H1 (cell line): ENCODE measurements around the gene SMIM41. TPM values are rescaled to one million over a fixed set of nuclear protein-coding genes. Genes with fewer than 3 reads are reported as not detected.

ENCODE experiments used
- CREB1 ChIP-seq: IDR thresholded peaks from 2 replicates; pipeline ENCODE4 v1.6.1; 2012; ENCODE audit warnings: inconsistent platforms
- NRF1 ChIP-seq: IDR thresholded peaks from 2 replicates; pipeline ENCODE4 v1.6.1; 2011; ENCODE audit warnings: mild to moderate bottlenecking, low read depth, low read length, improper control_type of control experiment
- SRF ChIP-seq: IDR thresholded peaks from 2 replicates; pipeline ENCODE4 v1.6.1; 2011; ENCODE audit warnings: mild to moderate bottlenecking, low read depth, low read length, moderate library complexity
- USF2 ChIP-seq: IDR thresholded peaks from 2 replicates; pipeline ENCODE4 v1.6.1; 2011; ENCODE audit warnings: low read length, improper control_type of control experiment
- polyA plus RNA-seq, 7 experiments: library from polyadenylated mRNA; depleted of rRNA in 3 of 7; stranded (reverse) in 5 of 7; unstranded in 2 of 7; fragments of >200 nt in 5 of 7; fragments of 200-250 nt in 2 of 7; gene quantifications; 1 replicate in 5 of 7; 2 replicates in 1 of 7; 4 replicates in 1 of 7; pipeline versions ENCODE4 v1.2.1 to v1.2.3, GENCODE V29; 2011 to 2013; ENCODE audit warnings: missing spikeins in 2 of 7, mixed read lengths in 2 of 7
- total RNA-seq: library from RNA; stranded (reverse); fragmentation: NEBNext Ultra II Directional; extraction: Animal tissue kit (Norgen Biotek cat#: 25700); gene quantifications from 2 replicates; pipeline ENCODE4 v1.2.1, GENCODE V29; 2021

Gene SMIM41
- total and polyA plus RNA-seq, 2 of the 8 experiments (the other 6 are each of a cell fraction or from before 2014, with no cell fraction given) = 0.28 to 0.98 TPM

- TF ChIP-seq NRF1 = no peak
- TF ChIP-seq SRF = no peak
- no peak for TF ChIP-seq USF2
- TF ChIP-seq CREB1 = no peak
Observed at GRCh38 chr12:52147367-52147963, 68.0 kb downstream of the SMIM41 start (continued).
